ENCODE measurements around the gene MAST4.

- no peak for TF ChIP-seq CTCF (IDR thresholded peaks at IDR 0.05; ENCODE audit: low read depth, low read length, missing input control)
- TF ChIP-seq YY1 (IDR thresholded peaks at IDR 0.05): no peak
- TF ChIP-seq ATF3 (IDR thresholded peaks at IDR 0.05): no peak
- TF ChIP-seq JUND (IDR thresholded peaks at IDR 0.05): no peak
- TF ChIP-seq MAX (IDR thresholded peaks at IDR 0.05): no peak
- no peak for TF ChIP-seq SP1 (IDR thresholded peaks at IDR 0.05)
- TF ChIP-seq REST (IDR thresholded peaks at IDR 0.05): no peak
- TF ChIP-seq TAF1 (conservative IDR thresholded peaks at IDR 0.05): no peak
- no peak for TF ChIP-seq GABPA (IDR thresholded peaks at IDR 0.05 in 1 of 2, conservative IDR thresholded peaks at IDR 0.05 in 1 of 2)
- no peak for TF ChIP-seq RAD21 (IDR thresholded peaks at IDR 0.05)
- no peak for TF ChIP-seq RXRA (IDR thresholded peaks at IDR 0.05)
- no peak for TF ChIP-seq HNF4G (IDR thresholded peaks at IDR 0.05)
- no peak for TF ChIP-seq ZBTB33 (IDR thresholded peaks at IDR 0.05)
- no peak for TF ChIP-seq FOXA1 (IDR thresholded peaks at IDR 0.05)
Measured at GRCh38 chr5:67047616-67048015, 451.4 kb downstream of the MAST4 start.

Measured in liver (tissue), 3 donors.